PC-3 (cell line): ENCODE results near the gene OSBPL2. TPM values are rescaled to one million over a fixed set of nuclear protein-coding genes. Genes with fewer than 3 reads are reported as not detected.

ENCODE experiments used
- ATAC-seq: fragments of 200-7000 bp; cut with Tn5 transposase; 2 replicates; pipeline ENCODE4 v1.9.1; 2020; ENCODE audit warnings: mild to moderate bottlenecking, moderate library complexity
- BruUV-seq: library from RNA; stranded (reverse); fragments of 400-500 nt; replicated peaks from 2 replicates; lab custom pipeline; 2021; lab: Mats Ljungman, UMichigan
- CTCF ChIA-PET: fragments of 300-600 bp; sonication (Branson Sonifier 250); formaldehyde crosslinking; loops from one replicate; lab custom pipeline; 2022; ENCODE audit warnings: antibody characterized with exemption; lab: Charles Lee
- POLR2A ChIA-PET: fragments of 300-600 bp; sonication (Branson Sonifier 250); formaldehyde crosslinking; loops from one replicate; lab custom pipeline; 2022; ENCODE audit warnings: antibody characterized with exemption; ENCODE audit not compliant: unreplicated experiment; lab: Charles Lee
- DNase-seq: peaks from one replicate; pipeline ENCODE4 v3.0.0-alpha.2; 2015
- H2AFZ ChIP-seq: fragments of 300-600 bp; sonication (generic); 2 replicates; pipeline ENCODE4 v1.6.0; 2016; ENCODE audit warnings: antibody characterized with exemption, low read length
- H3F3A ChIP-seq: fragments of 300-600 bp; sonication (generic); one replicate; pipeline ENCODE4 v1.6.0; 2017; ENCODE audit warnings: antibody characterized with exemption, low read length, control low read depth, mild to moderate bottlenecking; ENCODE audit not compliant: unreplicated experiment
- H3K27ac ChIP-seq: fragments of 300-600 bp; sonication (generic); 2 replicates; pipeline ENCODE4 v1.5.1; 2016; ENCODE audit warnings: mild to moderate bottlenecking, low read length
- H3K27me3 ChIP-seq: fragments of 300-600 bp; sonication (generic); 2 replicates; pipeline ENCODE4 v1.6.1; 2016; ENCODE audit warnings: low read length, mixed read lengths
- H3K36me3 ChIP-seq: fragments of 300-600 bp; sonication (generic); 2 replicates; pipeline ENCODE4 v1.6.1; 2016; ENCODE audit warnings: low read depth, mixed run types, low read length, mixed read lengths
- H3K4me1 ChIP-seq: fragments of 300-600 bp; sonication (generic); 2 replicates; pipeline ENCODE4 v1.5.1; 2016; ENCODE audit warnings: low read length; ENCODE audit not compliant: insufficient read depth
- H3K4me2 ChIP-seq: fragments of 300-600 bp; sonication (generic); 2 replicates; pipeline ENCODE4 v1.6.0; 2016; ENCODE audit warnings: low read length
- H3K4me3 ChIP-seq: fragments of 300-600 bp; sonication (generic); 2 replicates; pipeline ENCODE4 v1.5.1; 2016; ENCODE audit warnings: mild to moderate bottlenecking, low read length, mixed read lengths
- H3K79me2 ChIP-seq: fragments of 300-600 bp; sonication (generic); 2 replicates; pipeline ENCODE4 v1.6.1; 2017; ENCODE audit warnings: low read length, mixed read lengths
- H3K9ac ChIP-seq: fragments of 300-600 bp; sonication (generic); 2 replicates; pipeline ENCODE4 v1.6.0; 2016; ENCODE audit warnings: mild to moderate bottlenecking, low read length
- H3K9me2 ChIP-seq: fragments of 300-600 bp; sonication (generic); replicated peaks from 2 replicates; pipeline ENCODE4 v1.6.1; 2016; ENCODE audit warnings: mixed run types, low read length, mixed read lengths
- H3K9me3 ChIP-seq: fragments of 300-600 bp; sonication (generic); 2 replicates; pipeline ENCODE4 v1.6.1; 2016; ENCODE audit warnings: low read length, mixed read lengths
- H4K20me1 ChIP-seq: fragments of 300-600 bp; sonication (generic); 2 replicates; pipeline ENCODE4 v1.6.1; 2016; ENCODE audit warnings: low read length, mixed read lengths
- EZH2 ChIP-seq: fragments of 300-600 bp; sonication (generic); IDR thresholded peaks from one replicate; pipeline ENCODE4 v1.6.1; 2017; ENCODE audit warnings: antibody characterized with exemption, mild to moderate bottlenecking, low read length; ENCODE audit not compliant: unreplicated experiment
- EZH2phosphoT487 ChIP-seq: fragments of 300-600 bp; sonication (generic); IDR thresholded peaks from 2 replicates; pipeline ENCODE4 v1.6.1; 2018; ENCODE audit warnings: mild to moderate bottlenecking, antibody characterized with exemption, low read length, borderline replicate concordance
- intact Hi-C: fragments of 100-400 bp; cut with micrococcal nuclease; formaldehyde crosslinking; loops from 2 replicates; pipeline ENCODE4 v1.9.0; 2023
- total RNA-seq: library from RNA; depleted of rRNA; stranded (reverse); fragments of >200 nt; gene quantifications from 2 replicates; pipeline ENCODE4 v1.2.3, GENCODE V29; 2014
- TF ChIP-seq, protein P1 (sequence below): fragments of 300-600 bp; sonication (generic); conservative IDR thresholded peaks from 2 replicates; pipeline ENCODE4 v1.5.1; 2017; ENCODE audit warnings: antibody characterized with exemption, low read depth, mild to moderate bottlenecking, low read length

OSBPL2 gene
- total RNA-seq, 1 experiment from 2014 or later = 39.7 TPM

DNA sequence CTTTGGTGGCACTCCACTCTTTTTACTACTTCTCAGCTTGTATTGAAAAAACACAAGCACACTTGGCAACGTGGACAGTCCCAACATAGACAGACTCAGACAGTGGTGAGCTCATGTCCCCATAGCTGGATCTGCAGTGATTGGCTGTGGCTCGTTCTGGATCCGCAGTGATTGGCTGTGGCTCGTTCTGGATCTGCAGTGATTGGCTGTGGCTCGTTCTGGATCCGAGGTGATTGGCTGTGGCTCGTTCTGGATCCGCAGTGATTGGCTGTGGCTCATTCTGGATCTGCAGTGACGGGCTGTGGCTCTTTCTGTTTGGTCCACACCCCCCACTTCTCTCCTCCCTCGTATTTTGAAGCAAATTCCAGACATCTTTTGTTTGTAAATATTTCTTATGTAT is 28.0 kb downstream of the OSBPL2 start:
- H3K9me3 ChIP-seq = no peaks in the 10 kb centered on the region
- H3K79me2 ChIP-seq = no peaks in the 10 kb centered on the region
- H3K9ac ChIP-seq = no peak overlapping the region
- ATAC-seq (no peak), DNase-seq (peak; percentile 22)
- H3K27ac ChIP-seq = no peak overlapping the region
- no peaks in the 10 kb centered on the region for H3K9me2 ChIP-seq
- no TSS peak for BruUV-seq
- H3K4me3 ChIP-seq = no peak overlapping the region
- no peaks in the 10 kb centered on the region for H3K4me1 ChIP-seq
- TF ChIP-seq EZH2phosphoT487 (no peak), EZH2 (no peak)
- TF ChIP-seq, protein P1, sequence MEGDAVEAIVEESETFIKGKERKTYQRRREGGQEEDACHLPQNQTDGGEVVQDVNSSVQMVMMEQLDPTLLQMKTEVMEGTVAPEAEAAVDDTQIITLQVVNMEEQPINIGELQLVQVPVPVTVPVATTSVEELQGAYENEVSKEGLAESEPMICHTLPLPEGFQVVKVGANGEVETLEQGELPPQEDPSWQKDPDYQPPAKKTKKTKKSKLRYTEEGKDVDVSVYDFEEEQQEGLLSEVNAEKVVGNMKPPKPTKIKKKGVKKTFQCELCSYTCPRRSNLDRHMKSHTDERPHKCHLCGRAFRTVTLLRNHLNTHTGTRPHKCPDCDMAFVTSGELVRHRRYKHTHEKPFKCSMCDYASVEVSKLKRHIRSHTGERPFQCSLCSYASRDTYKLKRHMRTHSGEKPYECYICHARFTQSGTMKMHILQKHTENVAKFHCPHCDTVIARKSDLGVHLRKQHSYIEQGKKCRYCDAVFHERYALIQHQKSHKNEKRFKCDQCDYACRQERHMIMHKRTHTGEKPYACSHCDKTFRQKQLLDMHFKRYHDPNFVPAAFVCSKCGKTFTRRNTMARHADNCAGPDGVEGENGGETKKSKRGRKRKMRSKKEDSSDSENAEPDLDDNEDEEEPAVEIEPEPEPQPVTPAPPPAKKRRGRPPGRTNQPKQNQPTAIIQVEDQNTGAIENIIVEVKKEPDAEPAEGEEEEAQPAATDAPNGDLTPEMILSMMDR = no peak
- no peak overlapping the region for H2AFZ ChIP-seq
- H3K27me3 ChIP-seq = no peaks in the 10 kb centered on the region
- POLR2A ChIA-PET = interaction anchor here (0.6 kb wide), 1 partner anchor 85 kb away, joined by 3 read pairs; no protein-coding TSS in a partner anchor
- peaks cover 37% of the 10 kb centered on the region for H3K36me3 ChIP-seq
- no peaks in the 10 kb centered on the region for H4K20me1 ChIP-seq
- CTCF ChIA-PET = no interaction called here
- no peaks in the 10 kb centered on the region for H3F3A ChIP-seq
- no peak overlapping the region for H3K4me2 ChIP-seq
- intact Hi-C loops = no loop called here

DNA sequence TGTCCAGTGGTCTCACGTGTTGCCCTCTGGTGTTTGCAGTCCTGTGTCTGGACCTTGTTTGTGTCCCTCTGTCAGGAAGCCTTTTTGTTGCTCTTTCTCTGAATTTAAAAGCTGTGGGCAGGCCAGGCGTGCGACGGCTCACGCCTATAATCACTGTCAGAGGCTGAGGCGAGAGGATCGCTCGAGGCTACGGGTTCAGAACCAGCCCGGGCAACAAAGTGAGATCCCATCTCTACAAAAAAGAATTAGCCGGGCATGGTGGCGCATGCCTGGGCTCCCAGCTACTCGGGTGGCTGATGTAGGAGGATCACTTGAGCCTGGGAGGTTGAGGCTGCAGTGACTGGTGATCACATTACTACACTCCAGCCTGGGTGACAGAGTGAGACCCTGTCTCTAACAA is 28.5 kb downstream of the OSBPL2 start:
- TF ChIP-seq, protein P1 = no peak
- TF ChIP-seq EZH2phosphoT487 = no peak
- TF ChIP-seq EZH2 = no peak
- DNase-seq (no peak), ATAC-seq (no peak)
- Histone ChIP-seq H3K9me3 (no peaks in the 10 kb centered on the region), H3F3A (no peaks in the 10 kb centered on the region), H3K4me1 (no peaks in the 10 kb centered on the region), H3K27me3 (no peaks in the 10 kb centered on the region), H3K9me2 (no peaks in the 10 kb centered on the region), H3K79me2 (no peaks in the 10 kb centered on the region), H4K20me1 (no peaks in the 10 kb centered on the region), H3K4me3 (no peak overlapping the region), H3K9ac (no peak overlapping the region), H2AFZ (no peak overlapping the region), H3K36me3 (peaks cover 39% of the 10 kb centered on the region), H3K27ac (no peak overlapping the region), H3K4me2 (no peak overlapping the region)
- no TSS peak for BruUV-seq
- POLR2A ChIA-PET = no interaction called here
- intact Hi-C loops = no loop called here
- CTCF ChIA-PET = no interaction called here

GRCh38 chr20:62267543-62267942 is 29.2 kb downstream of the OSBPL2 start:
- peaks cover 41% of the 10 kb centered on the region for H3K36me3 ChIP-seq
- H3F3A ChIP-seq = no peaks in the 10 kb centered on the region
- BruUV-seq = no TSS peak
- CTCF ChIA-PET = no interaction called here
- H3K79me2 ChIP-seq = no peaks in the 10 kb centered on the region
- POLR2A ChIA-PET = no interaction called here
- no peak overlapping the region for H3K27ac ChIP-seq
- H3K4me3 ChIP-seq = no peak overlapping the region
- intact Hi-C loops = no loop called here
- H2AFZ ChIP-seq = no peak overlapping the region
- H3K9me2 ChIP-seq = no peaks in the 10 kb centered on the region
- TF ChIP-seq EZH2phosphoT487 = no peak
- TF ChIP-seq, protein P1 = no peak
- TF ChIP-seq EZH2 = no peak
- H3K9me3 ChIP-seq = no peaks in the 10 kb centered on the region
- H3K4me1 ChIP-seq = no peaks in the 10 kb centered on the region
- ATAC-seq (no peak), DNase-seq (no peak)
- H3K9ac ChIP-seq = no peak overlapping the region
- no peaks in the 10 kb centered on the region for H4K20me1 ChIP-seq
- no peak overlapping the region for H3K4me2 ChIP-seq
- H3K27me3 ChIP-seq = no peaks in the 10 kb centered on the region
